ENCODE measurements around the gene DGKQ. TPM values are rescaled to one million over a fixed set of nuclear protein-coding genes. Genes with fewer than 3 reads are reported as not detected.
A peak's percentile ranks its signal among the peaks of the same experiment; 100 is the strongest.

DGKQ gene
- total and polyA plus RNA-seq, 2 of the 13 experiments (the other 11 are each of a cell fraction or from before 2014, with no cell fraction given) = 4.5 to 7.2 TPM

GRCh38 chr4:1015179-1015578 lies 41.8 kb upstream of the DGKQ start (continued):
- TF ChIP-seq MNT (IDR thresholded peaks at IDR 0.05) (no peak), SP1 (IDR thresholded peaks at IDR 0.05) (no peak), SP1 (CRISPR knock-in tag; IDR thresholded peaks at IDR 0.05) (0 out of 2 replicates have a peak, but pooled peaks have one; percentile 45), ZNF354B (CRISPR knock-in tag; IDR thresholded peaks at IDR 0.05) (no peak), ZNF768 (CRISPR knock-in tag; IDR thresholded peaks at IDR 0.05) (no peak), IRF9 (CRISPR knock-in tag; IDR thresholded peaks at IDR 0.05; ENCODE audit: borderline replicate concordance) (no peak), TOPORS (CRISPR knock-in tag; IDR thresholded peaks at IDR 0.05) (no peak), ZBED4 (CRISPR knock-in tag; IDR thresholded peaks at IDR 0.05; ENCODE audit: borderline replicate concordance) (no peak), SOX5 (CRISPR knock-in tag; IDR thresholded peaks at IDR 0.05; ENCODE audit: borderline replicate concordance) (no peak), ZNF460 (CRISPR knock-in tag; IDR thresholded peaks at IDR 0.05; ENCODE audit: borderline replicate concordance) (no peak), ZFP36L1 (CRISPR knock-in tag; IDR thresholded peaks at IDR 0.05) (no peak), RFXAP (CRISPR knock-in tag; IDR thresholded peaks at IDR 0.05; ENCODE audit: borderline replicate concordance) (no peak), ZNF850 (CRISPR knock-in tag; conservative IDR thresholded peaks at IDR 0.05) (no peak), ZFP37 (CRISPR knock-in tag; IDR thresholded peaks at IDR 0.05; ENCODE audit: borderline replicate concordance) (no peak), SALL2 (CRISPR knock-in tag; IDR thresholded peaks at IDR 0.05) (no peak), EZH2 (conservative IDR thresholded peaks at IDR 0.05; ENCODE audit: low read depth, low read length) (no peak), SCMH1 (CRISPR knock-in tag; IDR thresholded peaks at IDR 0.05; ENCODE audit: borderline replicate concordance) (no peak), TGIF2 (CRISPR knock-in tag; IDR thresholded peaks at IDR 0.05) (no peak), PHF5A (CRISPR knock-in tag; IDR thresholded peaks at IDR 0.05; ENCODE audit: low read depth, unreplicated experiment) (no peak), RBAK (CRISPR knock-in tag; IDR thresholded peaks at IDR 0.05) (no peak), ZNF670 (CRISPR knock-in tag; IDR thresholded peaks at IDR 0.05; ENCODE audit: borderline replicate concordance) (no peak), AGO2 (optimal IDR thresholded peaks at IDR 0.05; ENCODE audit: low read depth, low read length) (peak; percentile 50), ZNF703 (CRISPR knock-in tag; IDR thresholded peaks at IDR 0.05; ENCODE audit: borderline replicate concordance) (no peak), ZFAT (CRISPR knock-in tag; conservative IDR thresholded peaks at IDR 0.05) (no peak), SKI (IDR thresholded peaks at IDR 0.05; ENCODE audit: partially characterized antibody) (no peak), XRCC5 (optimal IDR thresholded peaks at IDR 0.05; ENCODE audit: low read length) (peak; percentile 47), ZNF431 (CRISPR knock-in tag; IDR thresholded peaks at IDR 0.05; ENCODE audit: borderline replicate concordance, low read depth) (no peak), SSRP1 (CRISPR knock-in tag; IDR thresholded peaks at IDR 0.05) (no peak), ZNF3 (CRISPR knock-in tag; IDR thresholded peaks at IDR 0.05) (no peak)
